Left lung (tissue), 10 donors: Measurements from ENCODE around the gene EFTUD2. TPM values are rescaled to one million over a fixed set of nuclear protein-coding genes. Genes with fewer than 3 reads are reported as not detected.

Experiments
- ATAC-seq: fragments of 200-7000 bp; cut with Tn5 transposase; one replicate; pipeline ENCODE4 v1.9.1; 2020; ENCODE audit warnings: moderate library complexity
- DNase-seq, 4 donors: peaks; one replicate each; pipeline ENCODE4 v3.0.0-alpha.2; 2013 to 2020
- H3K27ac ChIP-seq, 2 donors: fragments of 200-600 bp; sonication (generic) in 1 of 2; one replicate each; pipeline versions ENCODE4 v1.5.0 to v1.8.0; 2020 to 2021
- H3K27me3 ChIP-seq, 2 donors: fragments of 200-600 bp; sonication (generic) in 1 of 2; one replicate each; pipeline versions ENCODE4 v1.5.0 to v1.8.0; 2020 to 2021
- H3K36me3 ChIP-seq, 2 donors: fragments of 200-600 bp; sonication (generic) in 1 of 2; one replicate each; pipeline versions ENCODE4 v1.5.0 to v1.8.0; 2020 to 2021
- H3K4me1 ChIP-seq, 2 donors: fragments of 200-600 bp; one replicate each; pipeline ENCODE4 v1.8.0; 2021
- H3K4me3 ChIP-seq, 2 donors: fragments of 200-600 bp; sonication (generic) in 1 of 2; one replicate each; pipeline versions ENCODE4 v1.5.0 to v1.8.0; 2020 to 2021; ENCODE audit warnings: mild to moderate bottlenecking in 1 of 2
- H3K9me3 ChIP-seq, 2 donors: fragments of 200-600 bp; sonication (generic) in 1 of 2; one replicate each; pipeline versions ENCODE4 v1.5.0 to v1.8.0; 2020 to 2021
- intact Hi-C, 2 donors: fragments of 100-400 bp; cut with DNase I; formaldehyde crosslinking; loops; one replicate each; pipeline versions ENCODE4 v1.11.2 to v1.14.2; 2022
- polyA plus RNA-seq, 6 donors: library from polyadenylated mRNA; unstranded; fragments of 120-200 nt; gene quantifications; one replicate each; pipeline ENCODE4 v1.2.1, GENCODE V29; 2013; ENCODE audit not compliant: insufficient read length in 6 of 6
- total RNA-seq, 2 donors: library from RNA; stranded (reverse); fragmentation: NEBNext Ultra II Directional; extraction: Animal tissue kit (Norgen Biotek cat#: 25700); gene quantifications; one replicate each; pipeline ENCODE4 v1.2.1, GENCODE V29; 2021
- TF ChIP-seq, protein P1 (sequence below), 2 donors: fragments of 200-600 bp; sonication (generic) in 1 of 2; IDR thresholded peaks; one replicate each; pipeline versions ENCODE4 v1.5.0 to v1.8.0; 2021; ENCODE audit warnings: antibody characterized with exemption in 2 of 2
- donor health status: DM: no; HTN: yes; CAD: no.
- donor health status: DM: no; HTN: no; CAD: no.

Gene EFTUD2
- total and polyA plus RNA-seq, 8 donors: 83.4 to 112 (median 95.1) TPM

DNA sequence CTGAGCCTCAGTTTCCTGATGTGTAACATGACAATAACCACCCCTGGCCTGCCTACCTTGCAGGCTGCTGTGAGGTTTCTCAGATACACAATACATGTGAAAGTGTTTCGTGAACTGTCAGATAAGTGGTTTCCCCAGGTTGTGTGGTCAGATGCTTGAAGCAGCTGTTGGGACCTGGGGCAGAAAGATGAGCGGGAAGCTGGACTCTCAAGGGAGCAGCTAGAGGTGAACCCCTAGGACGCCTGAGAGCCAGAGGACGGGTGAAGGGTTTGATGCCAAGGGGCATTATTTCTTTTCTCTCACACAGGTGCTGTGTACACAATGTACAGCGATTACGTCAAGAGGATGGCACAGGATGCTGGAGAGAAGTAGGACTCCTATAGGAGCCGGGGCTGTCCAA lies 49.2 kb downstream of the EFTUD2 start:
- no peak for ATAC-seq
- Histone ChIP-seq H3K4me3 (no peak overlapping the region), H3K9me3 (no peaks in the 10 kb centered on the region), H3K27me3 (no peaks in the 10 kb centered on the region), H3K4me1 (no peaks in the 10 kb centered on the region), H3K27ac (no peak overlapping the region), H3K36me3 (peaks cover 0 to 61% of the 10 kb centered on the region in 2 donors)
- intact Hi-C loops: no loop called here
- DNase-seq: no peak
- TF ChIP-seq, protein P1, sequence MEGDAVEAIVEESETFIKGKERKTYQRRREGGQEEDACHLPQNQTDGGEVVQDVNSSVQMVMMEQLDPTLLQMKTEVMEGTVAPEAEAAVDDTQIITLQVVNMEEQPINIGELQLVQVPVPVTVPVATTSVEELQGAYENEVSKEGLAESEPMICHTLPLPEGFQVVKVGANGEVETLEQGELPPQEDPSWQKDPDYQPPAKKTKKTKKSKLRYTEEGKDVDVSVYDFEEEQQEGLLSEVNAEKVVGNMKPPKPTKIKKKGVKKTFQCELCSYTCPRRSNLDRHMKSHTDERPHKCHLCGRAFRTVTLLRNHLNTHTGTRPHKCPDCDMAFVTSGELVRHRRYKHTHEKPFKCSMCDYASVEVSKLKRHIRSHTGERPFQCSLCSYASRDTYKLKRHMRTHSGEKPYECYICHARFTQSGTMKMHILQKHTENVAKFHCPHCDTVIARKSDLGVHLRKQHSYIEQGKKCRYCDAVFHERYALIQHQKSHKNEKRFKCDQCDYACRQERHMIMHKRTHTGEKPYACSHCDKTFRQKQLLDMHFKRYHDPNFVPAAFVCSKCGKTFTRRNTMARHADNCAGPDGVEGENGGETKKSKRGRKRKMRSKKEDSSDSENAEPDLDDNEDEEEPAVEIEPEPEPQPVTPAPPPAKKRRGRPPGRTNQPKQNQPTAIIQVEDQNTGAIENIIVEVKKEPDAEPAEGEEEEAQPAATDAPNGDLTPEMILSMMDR (IDR thresholded peaks at IDR 0.05): no peak

DNA sequence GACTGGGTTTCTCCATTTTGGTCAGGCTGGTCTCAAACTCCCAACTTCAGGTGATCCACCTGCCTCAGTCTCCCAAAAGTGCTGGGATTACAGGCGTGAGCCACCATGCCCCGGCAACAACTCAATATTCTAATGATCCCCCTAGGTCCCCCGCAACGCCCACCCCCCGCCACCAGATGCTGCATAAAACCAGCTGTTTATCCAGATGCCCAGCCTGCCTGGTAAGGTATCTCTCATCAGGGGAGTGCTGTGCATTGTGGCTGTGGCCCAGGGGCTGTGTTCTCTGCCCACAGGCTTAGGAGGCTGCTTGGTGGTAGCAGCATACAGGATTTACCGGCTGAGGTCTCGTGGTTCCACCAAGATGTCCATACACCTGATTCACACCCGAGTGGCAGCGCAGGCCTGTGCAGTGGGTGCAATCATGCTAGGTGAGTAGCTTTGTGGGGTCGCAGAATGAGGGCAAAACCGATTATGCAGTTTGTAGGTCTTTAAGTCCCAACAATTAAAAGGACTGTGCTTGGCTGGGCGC lies 50.2 kb downstream of the EFTUD2 start:
- intact Hi-C loops: no loop called here
- H3K9me3 ChIP-seq: no peaks in the 10 kb centered on the region
- H3K4me1 ChIP-seq: no peaks in the 10 kb centered on the region
- H3K4me3 ChIP-seq: no peak overlapping the region
- H3K27ac ChIP-seq: no peak overlapping the region
- no peak for ATAC-seq
- no peak for DNase-seq
- H3K27me3 ChIP-seq: no peaks in the 10 kb centered on the region
- H3K36me3 ChIP-seq: peaks cover 0 to 51% of the 10 kb centered on the region in 2 donors
- TF ChIP-seq, protein P1 (IDR thresholded peaks at IDR 0.05): no peak

DNA sequence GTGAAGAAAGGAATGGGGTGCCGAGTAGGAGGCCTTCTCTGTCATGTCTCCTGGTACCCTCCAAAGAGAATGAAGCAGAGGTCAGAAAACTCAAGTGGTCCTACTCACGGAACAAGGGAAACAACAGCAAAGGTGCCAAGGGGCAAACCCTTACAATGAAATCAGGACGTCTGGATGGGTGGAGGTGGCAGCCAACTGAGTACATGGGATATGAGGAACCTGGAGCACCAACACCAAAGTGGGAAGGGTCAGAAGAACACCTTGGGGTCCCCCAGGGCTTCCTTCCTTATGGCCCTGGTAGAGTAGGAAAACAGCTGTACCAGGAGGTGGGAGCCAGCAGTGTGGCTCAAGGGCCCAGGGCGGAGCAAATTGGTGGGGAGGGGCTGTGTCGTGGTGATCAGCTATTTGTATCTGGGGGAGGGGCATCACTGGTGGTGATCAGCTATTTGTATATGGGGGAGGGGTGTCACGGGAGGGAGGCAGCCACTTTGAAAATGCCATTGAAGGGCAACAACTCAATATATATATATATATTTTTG lies 50.9 kb downstream of the EFTUD2 start:
- no peak overlapping the region for H3K27ac ChIP-seq
- H3K9me3 ChIP-seq: no peaks in the 10 kb centered on the region
- TF ChIP-seq, protein P1 (IDR thresholded peaks at IDR 0.05): no peak
- no peaks in the 10 kb centered on the region for H3K27me3 ChIP-seq
- ATAC-seq (no peak), DNase-seq (no peak)
- H3K4me3 ChIP-seq: no peak overlapping the region
- intact Hi-C loops: no loop called here
- peaks cover 0 to 44% of the 10 kb centered on the region in 2 donors for H3K36me3 ChIP-seq
- no peaks in the 10 kb centered on the region for H3K4me1 ChIP-seq

DNA sequence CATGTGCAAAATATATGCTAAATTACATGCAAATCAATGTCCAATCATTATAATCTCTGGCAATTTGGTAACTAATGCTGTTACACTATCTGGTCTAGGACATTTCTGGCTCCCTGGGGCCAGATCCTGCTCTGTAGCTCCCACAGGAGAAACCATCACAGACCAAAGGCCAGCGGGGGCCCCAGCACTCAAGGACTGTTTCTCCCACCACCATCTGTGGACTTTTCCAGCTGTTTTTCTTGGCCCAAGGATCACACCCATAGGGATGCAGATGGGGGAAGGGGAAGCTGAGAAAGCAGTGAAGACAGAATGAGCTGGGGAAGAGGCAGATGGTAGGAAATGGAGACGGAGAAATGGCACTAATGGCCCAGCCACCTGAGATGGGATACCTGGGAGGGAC lies 51.7 kb downstream of the EFTUD2 start, which contains the start of gene HIGD1B:
Gene HIGD1B, plus strand, starts transcription at position 298 of the 400 bp plus-strand sequence. CDS start 270 bp downstream, outside the sequence.
- TF ChIP-seq, protein P1 (IDR thresholded peaks at IDR 0.05): no peak
- H3K4me3 ChIP-seq: no peak within 1 kb of the TSS
- intact Hi-C loops: no loop called here
- H3K27me3 ChIP-seq: no peaks in the 10 kb centered on the region
- no peaks in the 10 kb centered on the region for H3K4me1 ChIP-seq
- H3K27ac ChIP-seq: no peak within 1 kb of the TSS
- DNase-seq (no peak), ATAC-seq (no peak)
- no peaks in the 10 kb centered on the region for H3K9me3 ChIP-seq
- peaks cover 0 to 36% of the 10 kb centered on the region in 2 donors for H3K36me3 ChIP-seq

DNA sequence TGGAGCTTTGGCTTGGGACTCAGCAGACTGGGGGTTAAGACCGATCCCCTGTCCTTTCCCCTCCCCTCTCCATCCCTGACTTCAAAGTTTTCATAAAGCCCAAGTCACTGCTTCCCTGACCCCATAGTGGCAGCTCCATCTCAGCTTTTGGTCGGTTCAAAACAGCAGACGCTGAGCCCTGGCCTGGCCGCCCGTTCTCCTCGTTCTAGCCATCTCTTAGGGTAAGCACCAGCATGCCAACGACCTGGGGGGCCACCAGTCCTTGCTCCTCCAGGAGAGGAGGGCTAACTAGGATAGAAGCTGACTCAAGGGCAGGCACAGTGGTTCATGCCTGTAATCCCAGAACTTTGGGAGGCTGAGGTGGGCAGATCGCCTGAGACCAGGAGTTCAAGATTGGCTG lies 53.0 kb downstream of the EFTUD2 start:
- DNase-seq: no peak
- Histone ChIP-seq H3K36me3 (peaks cover 0 to 23% of the 10 kb centered on the region in 2 donors), H3K9me3 (no peaks in the 10 kb centered on the region), H3K4me3 (no peak overlapping the region), H3K27ac (no peak overlapping the region), H3K27me3 (peaks cover 0 to 3% of the 10 kb centered on the region in 2 donors), H3K4me1 (no peaks in the 10 kb centered on the region)
- TF ChIP-seq, protein P1 (IDR thresholded peaks at IDR 0.05): no peak
- ATAC-seq: no peak
- intact Hi-C loops: no loop called here
